ENCODE data around the gene PSMB3. TPM values are rescaled to one million over a fixed set of nuclear protein-coding genes. Genes with fewer than 3 reads are reported as not detected.

Gene PSMB3
- total RNA-seq, 3 donors from 2014 or later, result 132 to 214 (median 167) TPM

DNA sequence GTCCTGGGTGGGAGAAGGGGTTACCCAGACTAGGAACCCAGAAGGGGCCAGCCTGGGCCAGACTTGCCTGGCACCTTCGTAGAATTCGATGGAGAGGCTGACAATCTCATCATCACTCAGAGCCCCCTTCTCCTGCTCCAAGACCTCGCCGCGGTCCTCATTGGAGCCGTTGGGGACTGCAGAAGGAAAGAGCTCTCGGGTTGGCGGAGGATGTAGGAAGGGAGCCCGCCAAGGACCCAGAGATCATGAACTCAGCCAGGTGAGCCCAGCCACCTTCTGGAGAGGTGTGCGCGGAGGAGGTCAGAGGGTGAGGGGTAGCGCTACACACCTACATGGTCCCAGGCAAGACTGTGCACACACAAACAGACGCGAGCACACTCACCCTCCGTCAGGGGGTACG lies 13.9 kb upstream of the PSMB3 start:
- no peak for DNase-seq (ENCODE audit: low spot score in 2 of 2)
- no peaks in the 10 kb centered on the region for H3K36me3 ChIP-seq
- H3K27ac ChIP-seq, result no peak overlapping the region
- TF ChIP-seq POLR2A (IDR thresholded peaks at IDR 0.05) (no peak), POLR2AphosphoS5 (IDR thresholded peaks at IDR 0.05) (no peak)
- TF ChIP-seq, protein P1, sequence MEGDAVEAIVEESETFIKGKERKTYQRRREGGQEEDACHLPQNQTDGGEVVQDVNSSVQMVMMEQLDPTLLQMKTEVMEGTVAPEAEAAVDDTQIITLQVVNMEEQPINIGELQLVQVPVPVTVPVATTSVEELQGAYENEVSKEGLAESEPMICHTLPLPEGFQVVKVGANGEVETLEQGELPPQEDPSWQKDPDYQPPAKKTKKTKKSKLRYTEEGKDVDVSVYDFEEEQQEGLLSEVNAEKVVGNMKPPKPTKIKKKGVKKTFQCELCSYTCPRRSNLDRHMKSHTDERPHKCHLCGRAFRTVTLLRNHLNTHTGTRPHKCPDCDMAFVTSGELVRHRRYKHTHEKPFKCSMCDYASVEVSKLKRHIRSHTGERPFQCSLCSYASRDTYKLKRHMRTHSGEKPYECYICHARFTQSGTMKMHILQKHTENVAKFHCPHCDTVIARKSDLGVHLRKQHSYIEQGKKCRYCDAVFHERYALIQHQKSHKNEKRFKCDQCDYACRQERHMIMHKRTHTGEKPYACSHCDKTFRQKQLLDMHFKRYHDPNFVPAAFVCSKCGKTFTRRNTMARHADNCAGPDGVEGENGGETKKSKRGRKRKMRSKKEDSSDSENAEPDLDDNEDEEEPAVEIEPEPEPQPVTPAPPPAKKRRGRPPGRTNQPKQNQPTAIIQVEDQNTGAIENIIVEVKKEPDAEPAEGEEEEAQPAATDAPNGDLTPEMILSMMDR (IDR thresholded peaks at IDR 0.05), result no peak
- H3K9me3 ChIP-seq, result no peaks in the 10 kb centered on the region
- no peak overlapping the region for H3K4me3 ChIP-seq
- intact Hi-C loops (cut with DNase I; ENCODE audit: low total_unique reads), result loop anchor here (1.0 to 5.0 kb wide), 2 partner anchors 40 to 61 kb away; no protein-coding TSS in a partner anchor
- H3K27me3 ChIP-seq, result no peaks in the 10 kb centered on the region
- H3K4me1 ChIP-seq, result peaks cover 12% of the 10 kb centered on the region in 2 donors

DNA sequence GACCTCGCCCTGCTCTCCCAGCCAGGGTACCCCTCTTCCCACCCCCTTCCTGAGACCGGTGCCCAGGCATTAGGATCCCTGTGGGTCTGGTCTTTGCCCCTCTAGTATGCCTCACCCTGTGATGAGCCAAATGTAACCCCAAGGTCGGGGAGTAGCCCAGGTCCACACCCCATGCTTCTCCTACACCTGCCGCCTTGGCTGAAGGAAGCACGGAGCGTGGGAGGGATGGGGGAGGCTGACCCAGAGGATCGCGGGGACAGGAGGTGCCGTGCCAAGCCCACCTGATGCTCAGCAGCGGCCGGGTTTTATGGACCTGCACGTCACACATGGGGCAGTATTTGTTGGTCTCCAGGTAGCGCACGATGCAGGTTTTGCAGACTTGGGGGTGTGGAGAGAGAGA lies 13.2 kb upstream of the PSMB3 start:
- no peaks in the 10 kb centered on the region for H3K36me3 ChIP-seq
- H3K4me1 ChIP-seq, result peaks cover 12% of the 10 kb centered on the region in 2 donors
- DNase-seq (ENCODE audit: low spot score in 2 of 2), result no peak

DNA sequence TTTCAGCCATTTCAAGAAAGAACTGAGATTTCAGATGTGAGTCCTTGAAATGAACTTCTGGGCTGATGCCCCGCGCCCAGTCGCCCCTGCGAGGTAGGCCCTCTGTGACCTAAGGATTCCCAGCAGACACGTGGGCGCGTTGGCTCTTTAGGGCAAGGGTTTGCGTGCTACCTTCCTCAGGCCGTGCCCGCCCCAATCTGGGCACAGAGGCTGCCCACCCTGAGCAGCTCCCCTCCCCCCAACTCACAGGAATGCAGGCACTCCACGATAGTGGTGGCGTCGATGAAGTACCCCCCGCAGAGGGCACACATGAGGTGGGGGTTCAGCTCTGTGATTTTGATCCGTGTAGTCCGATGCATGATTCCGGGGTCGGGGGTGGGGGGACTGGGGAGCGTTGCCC lies 12.5 kb upstream of the PSMB3 start:
- intact Hi-C loops (cut with DNase I; ENCODE audit: low total_unique reads), result no loop called here
- DNase-seq (ENCODE audit: low spot score in 2 of 2), result no peak
- peaks cover 12% of the 10 kb centered on the region in 2 donors for H3K4me1 ChIP-seq
- no peaks in the 10 kb centered on the region for H3K36me3 ChIP-seq
- no peak overlapping the region for H3K27ac ChIP-seq
- H3K27me3 ChIP-seq, result no peaks in the 10 kb centered on the region
- TF ChIP-seq POLR2AphosphoS5 (IDR thresholded peaks at IDR 0.05) (no peak), POLR2A (IDR thresholded peaks at IDR 0.05) (no peak)
- TF ChIP-seq, protein P1 (IDR thresholded peaks at IDR 0.05), result no peak
- H3K4me3 ChIP-seq, result no peak overlapping the region
- no peaks in the 10 kb centered on the region for H3K9me3 ChIP-seq

More for the DNA sequence above, 13.2 kb upstream of the PSMB3 start:
- no peaks in the 10 kb centered on the region for H3K9me3 ChIP-seq
- H3K4me3 ChIP-seq, result no peak overlapping the region
- H3K27ac ChIP-seq, result no peak overlapping the region
- no peaks in the 10 kb centered on the region for H3K27me3 ChIP-seq
- intact Hi-C loops (cut with DNase I; ENCODE audit: low total_unique reads), result loop anchor here (5.0 kb wide), 1 partner anchor 62 kb away; no protein-coding TSS in a partner anchor
- TF ChIP-seq POLR2A (IDR thresholded peaks at IDR 0.05) (no peak), POLR2AphosphoS5 (IDR thresholded peaks at IDR 0.05) (no peak)
- TF ChIP-seq, protein P1 (IDR thresholded peaks at IDR 0.05), result no peak

DNA sequence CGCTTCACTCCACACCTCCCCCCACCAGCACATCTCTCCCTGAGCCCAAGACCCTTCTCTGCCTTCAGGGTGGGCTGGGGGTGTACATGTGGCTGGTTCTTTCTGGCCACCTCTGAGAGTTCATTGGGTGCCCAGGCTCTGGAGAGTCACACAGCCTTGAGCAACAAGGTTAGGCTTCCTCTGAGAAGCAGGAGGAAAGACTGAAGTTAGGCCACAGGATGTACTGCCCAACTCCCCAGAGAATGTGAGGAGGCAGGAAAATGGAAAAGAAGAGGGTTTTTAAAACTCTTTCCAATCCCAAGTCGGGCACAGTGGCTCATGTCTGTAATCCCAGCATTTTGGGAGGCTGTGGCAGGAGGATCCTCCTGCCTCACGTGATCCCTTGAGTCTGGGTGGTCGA lies 11.7 kb upstream of the PSMB3 start:
- peaks cover 12% of the 10 kb centered on the region in 2 donors for H3K4me1 ChIP-seq
- intact Hi-C loops (cut with DNase I; ENCODE audit: low total_unique reads), result no loop called here
- no peaks in the 10 kb centered on the region for H3K9me3 ChIP-seq
- TF ChIP-seq POLR2AphosphoS5 (IDR thresholded peaks at IDR 0.05) (no peak), POLR2A (IDR thresholded peaks at IDR 0.05) (no peak)
- TF ChIP-seq, protein P1 (IDR thresholded peaks at IDR 0.05), result no peak
- H3K27ac ChIP-seq, result peak overlapping the region; percentile 88 to 91
- DNase-seq (ENCODE audit: low spot score in 2 of 2), result no peak
- H3K36me3 ChIP-seq, result no peaks in the 10 kb centered on the region
- no peak overlapping the region for H3K4me3 ChIP-seq
- H3K27me3 ChIP-seq, result no peaks in the 10 kb centered on the region

DNA sequence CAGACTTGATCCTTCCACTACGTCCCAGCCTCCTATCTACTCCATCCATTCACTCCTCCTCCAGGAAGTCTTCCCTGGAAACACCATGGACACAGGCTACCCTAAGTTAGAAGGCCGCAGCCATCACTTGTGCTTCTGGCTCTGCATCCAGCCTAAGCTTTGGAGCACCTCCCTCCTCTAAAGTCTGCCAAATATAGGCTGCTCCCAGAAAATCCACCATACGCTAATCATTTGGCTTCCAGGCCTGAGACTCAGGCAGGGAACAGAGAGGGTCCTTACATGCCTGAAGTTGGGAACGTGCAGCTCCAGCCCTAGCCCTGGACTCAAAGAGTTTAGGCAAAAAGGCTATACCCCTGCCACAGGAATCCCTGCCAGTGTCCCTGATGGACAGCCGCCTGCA lies 11.1 kb upstream of the PSMB3 start:
- DNase-seq (ENCODE audit: low spot score in 2 of 2), result no peak
- intact Hi-C loops (cut with DNase I; ENCODE audit: low total_unique reads), result no loop called here
- H3K27ac ChIP-seq, result peak overlapping the region; percentile 88 to 91
- H3K4me3 ChIP-seq, result no peak overlapping the region
- no peak for TF ChIP-seq POLR2A (IDR thresholded peaks at IDR 0.05)
- TF ChIP-seq, protein P1 (IDR thresholded peaks at IDR 0.05), result no peak
- no peak for TF ChIP-seq POLR2AphosphoS5 (IDR thresholded peaks at IDR 0.05)
- H3K27me3 ChIP-seq, result no peaks in the 10 kb centered on the region
- H3K9me3 ChIP-seq, result no peaks in the 10 kb centered on the region
- peaks cover 16 to 18% of the 10 kb centered on the region in 2 donors for H3K4me1 ChIP-seq
- no peaks in the 10 kb centered on the region for H3K36me3 ChIP-seq

Data from breast epithelium (tissue), 4 donors.